Mucosa of stomach (tissue), 1 donor: ENCODE results near the gene SECISBP2.

Experiments used
- H3K27me3 ChIP-seq: one replicate; pipeline ENCODE4 v1.7.0; 2013; ENCODE audit warnings: mild to moderate bottlenecking, low read length; ENCODE audit not compliant: control insufficient read depth, insufficient read depth
- H3K36me3 ChIP-seq: one replicate; pipeline ENCODE4 v1.7.0; 2013; ENCODE audit warnings: low read length; ENCODE audit not compliant: control insufficient read depth, insufficient read depth
- H3K4me1 ChIP-seq: one replicate; pipeline ENCODE4 v1.7.0; 2013; ENCODE audit warnings: mild to moderate bottlenecking, low read length; ENCODE audit not compliant: control insufficient read depth, insufficient read depth
- H3K4me3 ChIP-seq: one replicate; pipeline ENCODE4 v1.7.0; 2013; ENCODE audit warnings: low read length
- H3K9ac ChIP-seq: one replicate; pipeline ENCODE4 v1.7.0; 2013; ENCODE audit warnings: mild to moderate bottlenecking, low read length, moderate library complexity
- H3K9me3 ChIP-seq: one replicate; pipeline ENCODE4 v1.7.0; 2013; ENCODE audit warnings: mild to moderate bottlenecking, low read length, moderate library complexity; ENCODE audit not compliant: control insufficient read depth
- donor health status: Pancreatic carcinoma.

The SECISBP2 gene

DNA sequence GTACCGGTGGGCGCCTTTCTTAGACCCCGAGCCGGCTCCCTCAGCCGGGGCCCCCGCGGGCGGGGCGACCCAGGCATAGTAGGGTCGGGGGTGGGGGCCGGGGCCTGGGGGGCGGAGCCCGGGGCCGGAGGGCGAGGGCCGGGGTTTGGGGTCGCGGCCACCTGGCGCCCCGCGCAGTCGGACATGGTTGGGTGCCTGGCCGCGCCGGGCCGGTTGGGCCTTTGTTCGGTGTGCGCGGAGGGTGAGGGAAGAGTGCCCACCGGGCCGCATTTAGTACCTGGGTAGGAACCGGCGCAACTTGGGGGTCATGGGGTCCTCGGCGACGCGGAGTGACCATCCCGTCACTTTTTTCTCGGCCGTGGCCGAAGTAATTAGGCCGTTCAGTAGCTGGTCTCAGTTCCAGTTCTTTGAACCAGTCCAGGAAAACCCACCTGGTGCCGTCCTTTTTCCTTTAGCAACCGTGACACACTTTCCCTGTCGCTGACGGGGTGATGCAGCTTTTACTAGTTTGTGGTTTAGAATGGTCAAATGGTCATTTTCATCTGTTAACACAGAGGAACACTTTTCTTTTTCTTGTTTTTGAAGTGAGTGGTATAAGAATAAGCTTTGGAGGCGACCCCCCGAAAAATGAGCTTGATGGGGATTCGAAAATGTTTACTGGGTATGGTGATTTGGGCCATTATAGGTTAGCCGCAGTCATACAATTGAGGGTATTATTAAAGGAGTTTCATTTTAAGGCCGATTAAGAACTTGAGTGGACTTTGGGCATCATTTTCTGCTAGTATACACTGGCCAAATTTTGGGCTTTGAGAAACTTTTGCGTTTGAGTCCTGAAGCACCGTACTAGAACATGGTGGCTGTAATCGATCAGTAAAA lies 6.7 kb upstream of the SECISBP2 start:
- Histone ChIP-seq H3K4me3 (peak overlapping the region; percentile 45), H3K9me3 (no peaks in the 10 kb centered on the region), H3K4me1 (peaks cover 6% of the 10 kb centered on the region), H3K36me3 (no peaks in the 10 kb centered on the region), H3K9ac (peak overlapping the region; percentile 63), H3K27me3 (no peaks in the 10 kb centered on the region)

DNA sequence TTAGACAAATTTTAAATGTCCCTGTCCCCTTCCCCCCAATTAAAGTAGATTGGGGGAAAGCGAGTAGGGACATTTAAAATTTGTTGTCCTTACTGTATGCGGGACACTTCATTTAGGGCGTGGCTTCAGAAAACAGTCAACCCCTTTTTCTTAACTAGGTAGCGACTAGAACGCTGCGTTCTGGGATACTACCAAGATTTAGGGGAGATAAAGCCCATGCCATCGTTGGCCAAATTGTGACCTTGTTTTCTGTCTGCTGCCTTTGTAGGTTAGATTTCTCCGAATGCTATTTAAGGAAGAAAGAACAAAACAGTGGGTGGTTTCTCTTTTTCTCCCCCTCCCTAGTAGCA lies 6.1 kb upstream of the SECISBP2 start:
- no peaks in the 10 kb centered on the region for H3K9me3 ChIP-seq
- peaks cover 6% of the 10 kb centered on the region for H3K4me1 ChIP-seq
- H3K36me3 ChIP-seq, result no peaks in the 10 kb centered on the region
- H3K9ac ChIP-seq, result peak overlapping the region; percentile 63
- H3K4me3 ChIP-seq, result peak overlapping the region; percentile 45
- H3K27me3 ChIP-seq, result no peaks in the 10 kb centered on the region

DNA sequence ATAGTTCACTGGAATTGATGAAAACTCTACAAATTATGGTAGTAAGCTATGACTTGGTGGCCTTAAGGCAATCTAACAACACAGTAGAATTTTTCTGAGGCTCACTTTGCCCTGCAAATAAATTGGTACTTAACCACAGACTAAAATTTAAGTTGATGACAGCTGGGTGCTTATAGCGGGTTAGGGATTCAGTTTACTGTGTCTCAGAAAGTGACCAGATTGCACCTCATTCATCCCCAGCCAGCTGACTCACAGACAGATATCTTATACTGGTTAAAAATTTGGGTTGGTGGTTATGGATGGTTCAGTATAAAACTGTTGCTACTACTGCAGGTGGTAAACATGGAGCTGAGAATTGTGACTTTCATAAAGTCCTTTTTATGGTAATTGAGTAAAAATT lies 4.5 kb upstream of the SECISBP2 start:
- H3K4me3 ChIP-seq, result no peak overlapping the region
- no peaks in the 10 kb centered on the region for H3K9me3 ChIP-seq
- H3K36me3 ChIP-seq, result no peaks in the 10 kb centered on the region
- no peak overlapping the region for H3K9ac ChIP-seq
- peaks cover 6% of the 10 kb centered on the region for H3K4me1 ChIP-seq
- H3K27me3 ChIP-seq, result no peaks in the 10 kb centered on the region

DNA sequence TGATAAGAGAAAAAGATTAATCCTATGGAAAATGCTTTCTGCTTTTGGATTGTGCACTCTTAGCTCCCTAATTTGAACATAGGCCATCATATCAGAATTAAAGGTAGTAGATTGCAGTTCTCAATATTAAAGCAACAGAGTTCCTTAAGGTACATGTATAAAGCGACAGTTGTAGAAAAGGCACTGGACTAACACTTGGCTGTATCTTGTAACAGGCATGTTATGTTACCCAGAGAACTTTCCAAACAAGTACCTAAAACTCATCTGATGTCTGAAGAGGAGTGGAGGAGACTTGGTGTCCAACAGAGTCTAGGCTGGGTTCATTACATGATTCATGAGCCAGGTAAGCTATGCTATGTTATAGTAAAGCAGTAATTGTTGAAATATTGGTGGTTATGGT lies 3.3 kb upstream of the SECISBP2 start:
- Histone ChIP-seq H3K4me3 (no peak overlapping the region), H3K9me3 (no peaks in the 10 kb centered on the region), H3K4me1 (no peaks in the 10 kb centered on the region), H3K27me3 (no peaks in the 10 kb centered on the region), H3K36me3 (no peaks in the 10 kb centered on the region), H3K9ac (no peak overlapping the region)

DNA sequence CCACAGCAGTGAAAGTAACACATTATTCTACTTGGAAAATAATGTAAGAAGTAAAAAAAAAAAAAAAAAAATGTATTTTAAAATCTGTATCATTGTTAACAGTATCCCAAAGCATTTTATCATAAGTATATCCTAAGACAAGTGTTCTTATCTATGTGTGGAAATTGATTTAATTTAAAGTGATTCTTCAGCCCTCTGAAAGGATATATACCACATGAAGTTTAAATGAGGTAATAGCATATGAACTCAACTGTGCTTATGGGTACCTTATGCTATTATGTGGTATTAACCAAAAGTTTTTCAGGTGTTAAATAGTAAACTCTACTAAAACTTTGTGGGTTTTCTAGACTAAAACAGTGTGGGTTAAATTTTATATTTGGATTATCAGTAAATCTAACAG lies 2.8 kb upstream of the SECISBP2 start:
- Histone ChIP-seq H3K36me3 (no peaks in the 10 kb centered on the region), H3K9me3 (no peaks in the 10 kb centered on the region), H3K27me3 (no peaks in the 10 kb centered on the region), H3K4me3 (no peak overlapping the region), H3K4me1 (no peaks in the 10 kb centered on the region), H3K9ac (no peak overlapping the region)

DNA sequence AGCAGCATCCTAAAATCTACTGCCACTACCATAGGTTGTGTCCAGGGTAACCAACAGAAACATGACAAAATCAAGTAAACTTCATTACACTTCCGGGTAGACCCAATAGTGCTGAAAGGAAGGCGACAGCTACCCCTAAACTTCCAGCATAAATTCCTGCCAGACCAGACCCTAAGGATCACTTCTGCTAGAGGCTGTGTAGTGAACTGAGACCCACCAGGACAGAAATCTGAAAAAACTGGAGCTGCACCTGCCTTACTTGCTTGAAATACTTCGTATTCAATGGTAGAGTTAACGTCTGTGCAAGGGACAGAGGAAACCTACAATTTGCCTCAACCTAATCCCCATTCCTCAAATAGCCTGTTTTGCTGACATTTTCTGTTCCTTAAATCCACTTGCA lies 1.0 kb upstream of the SECISBP2 start:
- Histone ChIP-seq H3K27me3 (no peaks in the 10 kb centered on the region), H3K9me3 (no peaks in the 10 kb centered on the region), H3K36me3 (no peaks in the 10 kb centered on the region), H3K9ac (peak overlapping the region; percentile 87), H3K4me1 (no peaks in the 10 kb centered on the region), H3K4me3 (no peak overlapping the region)

DNA sequence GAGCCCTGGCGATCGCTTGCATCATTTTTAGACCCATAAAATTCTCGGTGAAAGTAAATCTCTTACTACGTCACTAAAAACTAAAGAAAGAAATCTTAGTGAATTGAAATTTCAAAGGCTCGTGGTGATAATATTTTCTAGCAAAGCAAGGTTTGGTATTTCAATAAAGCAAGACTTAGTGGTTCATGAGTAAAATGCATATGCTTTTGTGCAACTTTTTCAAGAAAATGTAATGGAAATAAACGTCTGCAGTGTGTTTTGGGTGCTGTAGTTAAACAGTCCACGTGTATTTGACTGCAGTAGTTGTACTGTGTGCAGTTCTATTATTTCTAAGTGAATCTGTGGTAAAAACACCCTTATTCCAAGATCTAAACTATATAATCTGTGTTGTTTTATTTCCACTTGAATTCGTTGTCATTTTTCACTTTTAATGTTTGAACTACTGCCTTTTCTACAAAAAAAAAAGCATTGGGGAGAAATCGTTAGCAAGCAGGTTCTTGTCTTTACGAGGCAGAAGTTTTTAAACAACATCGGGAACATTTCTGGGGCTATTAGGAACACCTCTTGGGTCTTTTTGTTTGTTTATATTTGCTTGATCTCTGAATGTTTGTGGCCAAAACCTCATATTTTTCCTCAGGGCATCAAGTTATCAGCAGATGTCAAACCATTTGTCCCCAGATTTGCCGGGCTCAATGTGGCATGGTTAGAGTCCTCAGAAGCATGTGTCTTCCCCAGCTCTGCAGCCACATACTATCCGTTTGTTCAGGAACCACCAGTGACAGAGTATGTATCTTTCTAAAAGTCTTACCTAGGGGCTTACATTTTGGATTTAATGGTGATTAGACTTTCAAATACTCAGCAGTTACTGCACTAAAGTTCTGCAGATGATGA lies 960 bp downstream of the SECISBP2 start:
- Histone ChIP-seq H3K9me3 (no peaks in the 10 kb centered on the region), H3K4me3 (peak overlapping the region; percentile 48), H3K36me3 (no peaks in the 10 kb centered on the region), H3K9ac (peak overlapping the region; percentile 87), H3K27me3 (no peaks in the 10 kb centered on the region), H3K4me1 (peaks cover 13% of the 10 kb centered on the region)

DNA sequence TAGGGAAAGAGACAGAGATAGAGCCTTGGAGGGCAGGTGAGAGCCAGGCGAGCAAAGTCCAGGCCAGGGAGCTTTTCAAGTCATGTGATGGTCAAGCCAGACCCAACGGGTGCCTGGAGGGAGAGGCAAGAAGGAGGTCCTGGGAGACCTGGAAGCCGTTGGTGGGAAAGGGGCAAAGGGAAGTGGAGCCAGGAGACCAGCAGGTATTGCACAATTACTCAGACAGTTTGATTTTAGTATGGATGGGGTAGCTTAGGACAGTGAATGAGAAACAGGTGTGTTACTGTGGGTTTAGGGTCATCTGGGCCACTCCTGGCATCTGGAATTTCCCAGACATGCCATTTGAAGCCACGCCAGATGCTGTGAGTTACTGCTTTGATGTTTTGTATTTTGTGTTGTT lies 5.1 kb downstream of the SECISBP2 start:
- no peaks in the 10 kb centered on the region for H3K27me3 ChIP-seq
- no peaks in the 10 kb centered on the region for H3K36me3 ChIP-seq
- no peaks in the 10 kb centered on the region for H3K9me3 ChIP-seq
- H3K9ac ChIP-seq, result no peak overlapping the region
- H3K4me1 ChIP-seq, result peaks cover 13% of the 10 kb centered on the region
- H3K4me3 ChIP-seq, result no peak overlapping the region

DNA sequence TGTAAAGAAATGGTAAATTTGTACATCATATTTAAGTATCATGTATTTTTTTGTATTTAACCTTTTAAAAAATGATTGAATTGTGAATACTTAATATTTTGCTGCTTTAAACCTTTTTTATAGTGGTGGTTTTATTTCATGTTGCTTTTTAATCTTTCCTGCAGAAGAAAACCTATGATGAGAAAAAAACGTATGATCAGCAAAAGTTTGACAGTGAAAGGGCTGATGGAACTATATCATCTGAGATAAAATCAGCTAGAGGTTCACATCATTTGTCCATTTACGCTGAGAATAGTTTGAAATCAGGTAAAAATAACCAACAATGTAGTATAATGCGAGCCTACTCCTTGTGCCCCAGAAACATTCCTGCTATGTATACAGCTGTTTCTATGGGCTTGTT lies 7.4 kb downstream of the SECISBP2 start:
- peaks cover 13% of the 10 kb centered on the region for H3K4me1 ChIP-seq
- H3K4me3 ChIP-seq, result no peak overlapping the region
- H3K27me3 ChIP-seq, result no peaks in the 10 kb centered on the region
- H3K9ac ChIP-seq, result no peak overlapping the region
- no peaks in the 10 kb centered on the region for H3K36me3 ChIP-seq
- H3K9me3 ChIP-seq, result no peaks in the 10 kb centered on the region

DNA sequence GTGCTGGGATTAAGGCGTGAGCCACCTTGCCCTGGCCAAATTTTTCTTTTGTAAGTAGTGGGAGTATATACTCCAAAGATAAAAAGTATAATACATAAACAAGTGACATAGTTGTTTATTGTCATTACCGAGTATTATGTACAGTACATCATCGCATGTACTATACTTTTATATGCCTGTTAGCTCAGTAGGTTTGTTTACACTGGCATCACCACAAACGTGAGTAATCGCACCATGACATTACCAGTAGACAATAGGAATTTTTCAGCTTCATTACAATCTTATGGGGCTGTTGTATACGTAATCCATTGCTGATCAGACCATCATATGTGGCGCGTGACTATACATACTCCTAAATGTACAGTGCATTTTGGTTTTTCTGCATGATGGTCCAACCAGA lies 9.8 kb downstream of the SECISBP2 start:
- H3K36me3 ChIP-seq, result no peaks in the 10 kb centered on the region

DNA sequence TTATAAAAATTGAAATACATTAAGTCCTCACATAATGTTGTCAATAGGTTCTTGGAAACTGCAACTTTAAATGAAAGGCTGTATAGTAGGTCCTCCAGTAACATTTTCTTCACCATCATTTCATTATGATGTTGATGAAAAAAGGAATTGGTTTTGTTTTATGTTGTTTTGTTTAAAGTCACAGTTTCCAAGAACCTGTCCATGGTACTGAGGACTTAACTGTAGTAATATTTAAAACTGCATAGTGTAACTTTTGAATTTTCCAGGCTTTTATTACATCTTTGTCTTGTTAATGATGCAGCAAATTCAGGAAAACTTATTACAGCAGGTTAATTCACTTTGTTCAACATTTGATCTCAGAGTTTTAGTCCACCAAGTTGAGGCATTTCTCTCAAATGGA lies 11.6 kb downstream of the SECISBP2 start:
- no peaks in the 10 kb centered on the region for H3K36me3 ChIP-seq
- H3K9ac ChIP-seq, result no peak overlapping the region
- H3K9me3 ChIP-seq, result no peaks in the 10 kb centered on the region
- no peak overlapping the region for H3K4me3 ChIP-seq
- H3K4me1 ChIP-seq, result no peaks in the 10 kb centered on the region
- H3K27me3 ChIP-seq, result no peaks in the 10 kb centered on the region

More for the DNA sequence above, 9.8 kb downstream of the SECISBP2 start:
- peaks cover 10% of the 10 kb centered on the region for H3K4me1 ChIP-seq
- no peaks in the 10 kb centered on the region for H3K9me3 ChIP-seq
- no peak overlapping the region for H3K9ac ChIP-seq
- H3K27me3 ChIP-seq, result no peaks in the 10 kb centered on the region
- H3K4me3 ChIP-seq, result no peak overlapping the region

DNA sequence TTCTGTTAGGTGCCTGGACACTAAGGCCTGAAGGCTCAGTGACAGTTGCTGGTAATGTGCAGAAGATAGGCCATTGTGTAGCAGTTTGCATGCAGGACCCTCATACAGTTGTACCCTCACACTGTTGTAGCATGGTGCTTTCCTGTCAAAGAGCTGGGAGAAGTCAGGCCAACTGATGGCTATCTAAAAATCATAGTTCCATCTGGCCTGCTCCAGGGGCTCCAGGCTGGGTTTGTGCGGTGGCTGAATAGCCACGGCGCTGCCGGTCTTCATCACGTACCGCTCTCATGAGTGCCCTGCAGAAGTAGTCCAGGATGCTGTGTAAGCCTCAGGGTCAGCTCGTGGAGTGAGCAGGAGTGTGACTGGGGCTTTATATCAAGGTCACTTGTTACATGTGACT lies 12.2 kb downstream of the SECISBP2 start:
- Histone ChIP-seq H3K27me3 (no peaks in the 10 kb centered on the region), H3K4me1 (no peaks in the 10 kb centered on the region), H3K36me3 (no peaks in the 10 kb centered on the region), H3K4me3 (no peak overlapping the region), H3K9ac (no peak overlapping the region), H3K9me3 (no peaks in the 10 kb centered on the region)
